ENCODE data around the gene ALDH18A1. TPM values are rescaled to one million over a fixed set of nuclear protein-coding genes. Genes with fewer than 3 reads are reported as not detected.

The ALDH18A1 gene
- total RNA-seq: 10 to 100 TPM; 25.0 to 29.8 TPM
- 32.5 TPM for polyA plus RNA-seq (ENCODE audit: insufficient read depth, low read depth, low replicate concordance)
- long read RNA-seq, donor 1, partial matches to known transcripts: 14 of 19 reads
- long read RNA-seq, donor 1, other reads (novel, unspliced or antisense): 0 of 19 reads
- long read RNA-seq, donor 2, transcript ALDH18A1-202 (18 exons, 3,359 nt): major isoform, 8 of 27 reads
- long read RNA-seq, donor 2, partial matches to known transcripts: 18 of 27 reads
- long read RNA-seq, donor 2, other reads (novel, unspliced or antisense): 0 of 27 reads

DNA sequence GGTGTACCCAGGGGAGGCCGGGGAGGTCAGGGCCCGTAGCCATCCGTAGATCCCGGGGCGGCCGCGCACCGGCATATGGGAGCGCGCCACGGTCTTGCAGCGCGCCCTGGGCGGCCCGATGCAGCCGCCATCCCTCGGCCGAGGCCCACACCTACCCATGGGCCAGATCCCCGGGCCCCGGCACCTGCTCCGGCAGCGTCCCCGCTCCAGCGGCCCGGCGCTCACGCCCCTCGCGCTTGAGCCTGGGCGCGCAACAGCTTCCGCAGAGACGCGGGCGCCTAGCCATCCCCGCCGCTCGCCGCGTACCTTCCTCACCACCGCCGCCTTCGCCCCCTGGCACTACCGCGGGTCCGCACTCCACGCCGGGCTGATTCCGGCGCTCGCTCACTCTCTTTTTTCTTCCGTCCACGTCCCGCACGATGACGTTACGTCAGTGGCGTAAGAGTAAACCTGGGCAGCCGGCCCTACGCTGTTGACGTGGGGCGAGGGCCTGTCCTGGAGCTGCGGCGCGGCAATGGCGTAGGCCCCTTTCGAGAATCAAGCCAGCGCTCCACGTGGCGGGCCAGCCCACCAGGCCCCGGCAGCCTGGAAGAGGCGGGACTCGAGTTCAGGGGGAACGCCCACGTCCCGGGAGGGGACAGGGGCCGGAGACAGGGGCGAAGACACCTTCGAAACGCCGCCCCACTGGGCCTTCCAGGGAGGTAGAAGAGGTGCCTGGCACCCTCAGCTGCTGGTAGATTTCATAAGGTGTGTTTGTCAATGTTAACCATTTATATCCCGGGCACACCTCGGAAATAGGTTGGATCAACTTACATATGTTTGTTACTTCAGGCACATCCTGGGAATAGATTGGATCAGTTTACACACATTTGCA, at the start of gene ALDH18A1:
Gene ALDH18A1, minus strand, starts transcription at position 421 of the 874 bp plus-strand sequence. CDS start 3,334 bp downstream, outside the sequence.
- H3K27ac ChIP-seq: peak within 1 kb of the TSS; percentile 42 to 58
- intact Hi-C loops (cut with DNase I; ENCODE audit: low total_unique reads): no loop called here
- WGBS, 2 donors: 0% methylated on average over 20 to 82 of the region's 83 CpGs

DNA sequence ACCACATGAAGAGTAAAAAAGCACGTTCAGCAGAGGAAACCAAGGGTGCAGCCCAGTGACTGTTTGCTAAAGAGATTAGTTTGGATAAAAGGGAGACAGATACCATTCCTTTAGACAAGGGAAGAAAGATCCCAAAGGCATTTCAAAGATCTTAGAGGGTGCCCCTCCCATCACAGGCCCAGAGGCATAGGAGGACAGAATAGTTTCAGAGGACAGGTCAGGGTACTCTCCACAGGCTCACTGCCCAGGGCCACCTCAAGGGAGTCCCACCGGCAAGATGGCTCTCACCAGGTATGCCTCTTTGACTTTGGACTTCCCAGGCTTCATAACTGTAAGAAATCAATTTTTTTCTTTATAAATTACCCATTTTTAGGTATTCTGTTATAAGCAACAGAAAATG, 41.9 kb upstream of the ALDH18A1 start:
- no peak for DNase-seq
- H3K27me3 ChIP-seq: no peaks in the 10 kb centered on the region
- H3K36me3 ChIP-seq (ENCODE audit: low read depth, missing control alignments): no peaks in the 10 kb centered on the region
- 50 to 64% methylated on average over 2 of the region's 2 CpGs for WGBS, 2 donors
- no peaks in the 10 kb centered on the region for H3K4me1 ChIP-seq
- no peak overlapping the region for H3K27ac ChIP-seq
- TF ChIP-seq, protein P1, sequence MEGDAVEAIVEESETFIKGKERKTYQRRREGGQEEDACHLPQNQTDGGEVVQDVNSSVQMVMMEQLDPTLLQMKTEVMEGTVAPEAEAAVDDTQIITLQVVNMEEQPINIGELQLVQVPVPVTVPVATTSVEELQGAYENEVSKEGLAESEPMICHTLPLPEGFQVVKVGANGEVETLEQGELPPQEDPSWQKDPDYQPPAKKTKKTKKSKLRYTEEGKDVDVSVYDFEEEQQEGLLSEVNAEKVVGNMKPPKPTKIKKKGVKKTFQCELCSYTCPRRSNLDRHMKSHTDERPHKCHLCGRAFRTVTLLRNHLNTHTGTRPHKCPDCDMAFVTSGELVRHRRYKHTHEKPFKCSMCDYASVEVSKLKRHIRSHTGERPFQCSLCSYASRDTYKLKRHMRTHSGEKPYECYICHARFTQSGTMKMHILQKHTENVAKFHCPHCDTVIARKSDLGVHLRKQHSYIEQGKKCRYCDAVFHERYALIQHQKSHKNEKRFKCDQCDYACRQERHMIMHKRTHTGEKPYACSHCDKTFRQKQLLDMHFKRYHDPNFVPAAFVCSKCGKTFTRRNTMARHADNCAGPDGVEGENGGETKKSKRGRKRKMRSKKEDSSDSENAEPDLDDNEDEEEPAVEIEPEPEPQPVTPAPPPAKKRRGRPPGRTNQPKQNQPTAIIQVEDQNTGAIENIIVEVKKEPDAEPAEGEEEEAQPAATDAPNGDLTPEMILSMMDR (IDR thresholded peaks at IDR 0.05): no peak
- TF ChIP-seq POLR2A (IDR thresholded peaks at IDR 0.05): no peak
- intact Hi-C loops (cut with DNase I; ENCODE audit: low total_unique reads): loop anchor here (10.0 kb wide), 1 partner anchor 166 kb away; no protein-coding TSS in a partner anchor
- H3K9me3 ChIP-seq: no peaks in the 10 kb centered on the region
- H3K4me3 ChIP-seq: no peak overlapping the region

More for the DNA sequence above, at the start of gene ALDH18A1:
- Histone ChIP-seq H3K4me3 (peak within 1 kb of the TSS; percentile 77 to 84), H3K36me3 (ENCODE audit: low read depth, missing control alignments) (no peaks in the 10 kb centered on the region), H3K27me3 (no peaks in the 10 kb centered on the region), H3K9me3 (no peaks in the 10 kb centered on the region), H3K4me1 (peaks cover 4% of the 10 kb centered on the region)
- TF ChIP-seq POLR2A (IDR thresholded peaks at IDR 0.05): no peak
- TF ChIP-seq, protein P1 (IDR thresholded peaks at IDR 0.05): no peak
- DNase-seq: peak; percentile 94

DNA sequence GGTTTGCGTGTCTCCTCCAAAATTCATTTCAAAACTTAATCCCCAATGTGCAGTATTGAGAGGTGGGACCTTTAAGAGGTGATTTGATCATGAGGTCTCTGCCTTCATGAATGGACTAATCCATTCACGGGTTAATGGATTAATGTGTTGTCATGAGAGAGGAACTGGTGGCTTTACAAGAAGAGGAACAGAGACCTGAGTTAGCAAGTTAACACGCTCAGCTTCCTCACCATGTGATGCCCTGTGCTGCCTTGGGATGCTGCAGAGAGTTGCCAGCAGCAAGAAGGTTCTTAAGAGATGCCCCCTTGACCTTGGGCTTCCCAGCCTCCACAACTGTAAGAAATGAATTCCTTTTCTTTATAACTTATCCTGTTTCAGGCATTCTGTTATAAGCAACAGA, 40.9 kb upstream of the ALDH18A1 start:
- no peak for DNase-seq
- no peaks in the 10 kb centered on the region for H3K9me3 ChIP-seq
- intact Hi-C loops (cut with DNase I; ENCODE audit: low total_unique reads): loop anchor here (10.0 kb wide), 1 partner anchor 167 kb away; no protein-coding TSS in a partner anchor

DNA sequence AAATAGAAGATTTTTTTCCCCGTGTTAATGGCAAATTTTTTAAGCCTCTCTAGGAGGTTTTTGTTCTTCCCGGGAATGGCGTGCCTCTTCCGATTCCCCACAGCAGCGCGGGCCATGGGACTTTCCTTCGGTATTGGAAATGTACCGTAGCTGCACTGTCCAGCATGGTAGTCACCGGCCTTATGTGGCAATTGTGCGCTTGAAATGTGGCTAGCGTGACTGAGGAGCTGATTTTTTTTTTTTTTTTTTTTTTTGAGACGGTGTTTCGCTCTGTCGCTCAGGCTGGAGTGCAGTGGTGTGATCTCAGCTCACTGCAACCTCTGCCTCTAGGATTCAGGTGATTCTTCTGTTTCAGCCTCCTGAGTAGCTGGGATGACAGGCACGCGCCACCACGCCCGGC, 38.2 kb upstream of the ALDH18A1 start:
- H3K27ac ChIP-seq: no peak overlapping the region
- H3K4me3 ChIP-seq: peak overlapping the region; percentile 70 to 79
- H3K9me3 ChIP-seq: no peaks in the 10 kb centered on the region
- WGBS, 2 donors: 55 to 82% methylated on average over 16 to 18 of the region's 18 CpGs
- DNase-seq: no peak
- H3K36me3 ChIP-seq (ENCODE audit: low read depth, missing control alignments): no peaks in the 10 kb centered on the region
- no peaks in the 10 kb centered on the region for H3K27me3 ChIP-seq
- intact Hi-C loops (cut with DNase I; ENCODE audit: low total_unique reads): loop anchor here (10.0 kb wide), 1 partner anchor 170 kb away; no protein-coding TSS in a partner anchor
- no peak for TF ChIP-seq POLR2A (IDR thresholded peaks at IDR 0.05)
- TF ChIP-seq, protein P1 (IDR thresholded peaks at IDR 0.05): no peak
- no peaks in the 10 kb centered on the region for H3K4me1 ChIP-seq

More for the DNA sequence above, 40.9 kb upstream of the ALDH18A1 start:
- Histone ChIP-seq H3K4me3 (no peak overlapping the region), H3K27me3 (no peaks in the 10 kb centered on the region), H3K27ac (no peak overlapping the region), H3K36me3 (ENCODE audit: low read depth, missing control alignments) (no peaks in the 10 kb centered on the region), H3K4me1 (no peaks in the 10 kb centered on the region)
- TF ChIP-seq POLR2A (IDR thresholded peaks at IDR 0.05): no peak
- TF ChIP-seq, protein P1 (IDR thresholded peaks at IDR 0.05): no peak
- 75 to 78% methylated on average over 3 of the region's 3 CpGs for WGBS, 2 donors
